ENCODE data around the gene SAMD7.

SAMD7 gene

GRCh38 chr3:169948559-169949448 lies 37.4 kb downstream of the SAMD7 start:
- H3K36me3 ChIP-seq (ENCODE audit: insufficient read depth, low read length): no peaks in the 10 kb centered on the region
- no peaks in the 10 kb centered on the region for H3K4me1 ChIP-seq (ENCODE audit: control insufficient read depth, insufficient read depth, low read length)
- H3K9me3 ChIP-seq (replicated peaks; ENCODE audit: low read length): no peaks in the 10 kb centered on the region
- H3K27me3 ChIP-seq (ENCODE audit: control insufficient read depth, insufficient read depth, low read length): peaks cover 20% of the 10 kb centered on the region
- no peak overlapping the region for H3K4me2 ChIP-seq (ENCODE audit: low read length)
- H3K4me3 ChIP-seq (ENCODE audit: low read length): no peak overlapping the region
- H3K9ac ChIP-seq (ENCODE audit: low read depth, low read length): no peak overlapping the region

- no peak overlapping the region for H3K9ac ChIP-seq (ENCODE audit: low read depth, low read length)
- no peaks in the 10 kb centered on the region for H3K4me1 ChIP-seq (ENCODE audit: control insufficient read depth, insufficient read depth, low read length)
- no peaks in the 10 kb centered on the region for H3K9me3 ChIP-seq (replicated peaks; ENCODE audit: low read length)
- H3K4me3 ChIP-seq (ENCODE audit: low read length): no peak overlapping the region
- H3K4me2 ChIP-seq (ENCODE audit: low read length): no peak overlapping the region
- peaks cover 17% of the 10 kb centered on the region for H3K27me3 ChIP-seq (ENCODE audit: control insufficient read depth, insufficient read depth, low read length)
- no peaks in the 10 kb centered on the region for H3K36me3 ChIP-seq (ENCODE audit: insufficient read depth, low read length)
Measured at GRCh38 chr3:169952045-169952444, 40.7 kb downstream of the SAMD7 start.

DNA sequence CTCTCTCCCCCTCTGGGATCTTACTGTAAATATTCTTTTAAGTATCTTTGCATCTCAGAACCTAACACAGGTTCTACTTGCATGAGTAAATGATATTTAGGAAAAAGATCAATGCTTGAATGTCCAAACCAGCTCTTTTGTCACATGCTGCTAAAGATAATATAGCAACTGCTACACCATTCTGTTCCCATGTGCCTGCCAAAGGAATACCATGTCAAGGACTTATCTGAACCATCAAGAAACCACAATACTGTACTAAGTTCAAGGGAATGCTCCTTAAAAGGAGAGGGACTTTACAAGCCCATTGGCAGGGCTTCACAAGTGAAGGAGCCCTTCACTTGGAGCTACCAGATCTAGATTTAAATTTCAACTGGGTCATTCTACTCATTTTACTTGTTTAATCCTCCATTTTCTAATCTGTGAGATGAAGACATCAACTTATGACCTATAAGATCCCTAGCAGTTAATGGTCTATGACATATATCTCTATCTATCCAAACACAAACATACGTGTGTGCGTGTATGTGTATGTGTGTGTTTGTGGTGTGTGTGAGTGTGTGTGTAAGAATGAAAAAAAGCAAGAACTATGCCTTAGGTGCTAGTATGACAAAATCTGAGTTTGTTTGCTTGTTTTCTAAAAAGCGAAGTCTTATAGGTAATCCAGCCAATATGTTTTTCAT lies 42.2 kb downstream of the SAMD7 start:
- no peak overlapping the region for H3K9ac ChIP-seq (ENCODE audit: low read depth, low read length)
- peaks cover 18% of the 10 kb centered on the region for H3K27me3 ChIP-seq (ENCODE audit: control insufficient read depth, insufficient read depth, low read length)
- no peaks in the 10 kb centered on the region for H3K36me3 ChIP-seq (ENCODE audit: insufficient read depth, low read length)
- H3K4me3 ChIP-seq (ENCODE audit: low read length): no peak overlapping the region
- no peaks in the 10 kb centered on the region for H3K4me1 ChIP-seq (ENCODE audit: control insufficient read depth, insufficient read depth, low read length)
- no peaks in the 10 kb centered on the region for H3K9me3 ChIP-seq (replicated peaks; ENCODE audit: low read length)
- no peak overlapping the region for H3K4me2 ChIP-seq (ENCODE audit: low read length)

- H3K9me3 ChIP-seq (replicated peaks; ENCODE audit: low read length): no peaks in the 10 kb centered on the region
- H3K9ac ChIP-seq (ENCODE audit: low read depth, low read length): no peak overlapping the region
- H3K27me3 ChIP-seq (ENCODE audit: control insufficient read depth, insufficient read depth, low read length): peaks cover 21% of the 10 kb centered on the region
- H3K4me2 ChIP-seq (ENCODE audit: low read length): no peak overlapping the region
- H3K36me3 ChIP-seq (ENCODE audit: insufficient read depth, low read length): no peaks in the 10 kb centered on the region
- no peaks in the 10 kb centered on the region for H3K4me1 ChIP-seq (ENCODE audit: control insufficient read depth, insufficient read depth, low read length)
- H3K4me3 ChIP-seq (ENCODE audit: low read length): no peak overlapping the region
Measured at GRCh38 chr3:169954142-169954756, 42.9 kb downstream of the SAMD7 start.

DNA sequence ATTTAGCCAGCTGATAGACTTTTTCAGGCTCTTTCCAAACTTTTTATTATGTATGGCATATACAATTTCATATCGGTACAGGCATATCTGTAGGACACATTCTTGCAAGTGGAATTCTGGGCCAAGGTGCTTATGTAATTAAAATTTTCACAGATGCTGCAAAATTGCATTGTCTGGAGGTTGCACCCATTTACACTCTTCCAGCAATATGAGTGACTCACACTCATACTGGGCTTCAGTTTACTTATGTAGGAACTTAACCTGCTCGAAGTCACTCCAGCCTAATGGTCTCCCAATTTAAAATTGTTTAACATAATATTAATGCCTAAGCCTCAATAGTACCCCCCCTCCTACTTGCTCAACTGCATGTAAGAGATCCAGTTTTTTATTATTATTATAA lies 44.0 kb downstream of the SAMD7 start:
- H3K4me2 ChIP-seq (ENCODE audit: low read length): no peak overlapping the region
- H3K9ac ChIP-seq (ENCODE audit: low read depth, low read length): no peak overlapping the region
- H3K9me3 ChIP-seq (replicated peaks; ENCODE audit: low read length): no peaks in the 10 kb centered on the region

DNA sequence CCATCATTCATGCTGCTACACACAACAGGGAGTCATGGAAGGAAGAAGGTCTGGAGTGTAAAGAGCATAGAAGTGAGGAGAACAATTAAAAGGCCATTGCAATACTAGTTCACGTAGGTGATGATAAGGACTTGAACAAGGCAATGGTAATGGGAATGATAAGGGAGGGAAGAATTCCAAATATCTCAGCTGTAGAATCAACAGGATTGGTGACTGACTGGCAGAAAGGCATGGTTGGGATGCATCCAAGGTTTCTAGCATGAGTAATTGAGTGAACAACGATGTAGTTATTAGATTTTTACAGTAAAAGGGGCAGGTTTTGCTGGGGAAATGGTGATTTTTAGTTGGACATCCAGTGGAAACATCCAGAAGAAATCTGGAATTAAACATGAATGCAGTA lies 52.8 kb downstream of the SAMD7 start:
- peaks cover 5% of the 10 kb centered on the region for H3K27me3 ChIP-seq (ENCODE audit: control insufficient read depth, insufficient read depth, low read length)
- H3K4me1 ChIP-seq (ENCODE audit: control insufficient read depth, insufficient read depth, low read length): peaks cover 17% of the 10 kb centered on the region
- H3K9ac ChIP-seq (ENCODE audit: low read depth, low read length): no peak overlapping the region
- H3K9me3 ChIP-seq (replicated peaks; ENCODE audit: low read length): no peaks in the 10 kb centered on the region
- H3K4me2 ChIP-seq (ENCODE audit: low read length): no peak overlapping the region
- no peaks in the 10 kb centered on the region for H3K36me3 ChIP-seq (ENCODE audit: insufficient read depth, low read length)
- no peak overlapping the region for H3K4me3 ChIP-seq (ENCODE audit: low read length)

More for the DNA sequence above, 44.0 kb downstream of the SAMD7 start:
- Histone ChIP-seq H3K4me1 (ENCODE audit: control insufficient read depth, insufficient read depth, low read length) (no peaks in the 10 kb centered on the region), H3K27me3 (ENCODE audit: control insufficient read depth, insufficient read depth, low read length) (peaks cover 26% of the 10 kb centered on the region), H3K4me3 (ENCODE audit: low read length) (no peak overlapping the region), H3K36me3 (ENCODE audit: insufficient read depth, low read length) (no peaks in the 10 kb centered on the region)

DNA sequence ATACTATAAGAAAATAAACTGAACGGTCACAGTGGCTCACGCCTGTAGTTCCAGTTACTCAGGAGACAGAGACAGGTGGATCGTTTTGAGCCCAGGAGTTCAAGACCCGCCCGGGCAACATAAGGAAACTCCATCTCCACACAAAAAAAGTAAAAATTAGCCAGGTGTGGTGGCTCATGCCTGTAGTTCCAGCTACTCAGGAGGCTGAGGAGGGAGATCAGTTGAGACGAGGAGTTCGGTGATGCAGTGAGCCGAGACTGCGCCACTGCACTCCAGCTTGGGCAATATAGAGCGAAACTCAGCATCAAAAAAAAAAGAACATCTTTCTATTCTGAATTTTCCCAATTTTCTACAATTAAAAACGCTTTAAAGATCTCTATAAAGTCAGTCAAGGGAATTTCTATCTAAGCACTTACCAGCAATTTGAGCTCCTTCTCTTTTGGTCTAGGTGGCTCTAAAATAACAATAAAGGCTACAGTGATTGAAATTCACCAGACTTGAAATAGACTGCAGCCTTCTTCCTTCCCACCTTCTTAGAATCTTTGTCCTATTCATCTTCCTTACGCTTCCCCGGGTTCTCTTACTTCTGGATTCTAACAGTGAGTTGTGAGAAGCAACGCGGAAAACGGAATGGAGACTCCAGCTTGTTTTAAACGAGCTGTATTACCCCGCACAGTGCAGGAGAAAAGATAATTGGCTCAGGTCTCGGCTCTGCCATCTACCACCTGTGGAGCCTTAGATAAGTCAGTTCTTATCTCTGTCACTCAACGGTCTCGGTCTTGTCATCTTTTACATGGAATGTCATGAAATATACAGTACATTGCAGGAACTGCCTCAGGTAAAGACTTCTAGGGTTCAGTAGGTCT lies 54.4 kb downstream of the SAMD7 start:
- Histone ChIP-seq H3K4me3 (ENCODE audit: low read length) (peak overlapping the region; percentile 92), H3K36me3 (ENCODE audit: insufficient read depth, low read length) (peaks cover 5% of the 10 kb centered on the region), H3K27me3 (ENCODE audit: control insufficient read depth, insufficient read depth, low read length) (no peaks in the 10 kb centered on the region), H3K9ac (ENCODE audit: low read depth, low read length) (peak overlapping the region; percentile 96), H3K4me2 (ENCODE audit: low read length) (peak overlapping the region; percentile 80), H3K4me1 (ENCODE audit: control insufficient read depth, insufficient read depth, low read length) (peaks cover 23% of the 10 kb centered on the region), H3K9me3 (replicated peaks; ENCODE audit: low read length) (no peaks in the 10 kb centered on the region)

- Histone ChIP-seq H3K9me3 (replicated peaks; ENCODE audit: low read length) (no peaks in the 10 kb centered on the region), H3K36me3 (ENCODE audit: insufficient read depth, low read length) (peaks cover 10% of the 10 kb centered on the region), H3K4me3 (ENCODE audit: low read length) (peak within 1 kb of the TSS; percentile 92), H3K27me3 (ENCODE audit: control insufficient read depth, insufficient read depth, low read length) (no peaks in the 10 kb centered on the region), H3K4me1 (ENCODE audit: control insufficient read depth, insufficient read depth, low read length) (peaks cover 23% of the 10 kb centered on the region), H3K9ac (ENCODE audit: low read depth, low read length) (peak within 1 kb of the TSS; percentile 96), H3K4me2 (ENCODE audit: low read length) (peak within 1 kb of the TSS; percentile 80)
Measured at GRCh38 chr3:169966428-169966950, 55.1 kb downstream of the SAMD7 start, which contains the start of gene SEC62. TSS of gene SEC62 (plus strand) at chr3:169966807. CDS start at chr3:169966823, 16 bp downstream.

GRCh38 chr3:169966951-169967915 lies 55.9 kb downstream of the SAMD7 start:
- H3K36me3 ChIP-seq (ENCODE audit: insufficient read depth, low read length): peaks cover 10% of the 10 kb centered on the region
- H3K4me2 ChIP-seq (ENCODE audit: low read length): peak overlapping the region; percentile 80
- no peaks in the 10 kb centered on the region for H3K9me3 ChIP-seq (replicated peaks; ENCODE audit: low read length)
- peak overlapping the region; percentile 92 for H3K4me3 ChIP-seq (ENCODE audit: low read length)
- no peaks in the 10 kb centered on the region for H3K27me3 ChIP-seq (ENCODE audit: control insufficient read depth, insufficient read depth, low read length)
- H3K4me1 ChIP-seq (ENCODE audit: control insufficient read depth, insufficient read depth, low read length): peaks cover 23% of the 10 kb centered on the region
- H3K9ac ChIP-seq (ENCODE audit: low read depth, low read length): peak overlapping the region; percentile 96

Measured in skeletal muscle satellite cell (primary cell).